Esophagus (tissue), 2 donors: Measurements from ENCODE around the gene SENP8. TPM values are rescaled to one million over a fixed set of nuclear protein-coding genes. Genes with fewer than 3 reads are reported as not detected.

ENCODE experiments used
- H3K27ac ChIP-seq, 2 donors: one replicate each; pipeline ENCODE4 v1.5.1; 2013; ENCODE audit warnings: low read depth in 2 of 2, mild to moderate bottlenecking in 2 of 2, inconsistent platforms in 1 of 2, low read length in 1 of 2, moderate library complexity in 1 of 2
- H3K27me3 ChIP-seq, 2 donors: one replicate each; pipeline ENCODE4 v1.6.1; 2013; ENCODE audit warnings: low read length in 2 of 2, control low read depth in 1 of 2, mild to moderate bottlenecking in 1 of 2; ENCODE audit not compliant: insufficient read depth in 2 of 2, control insufficient read depth in 1 of 2
- H3K36me3 ChIP-seq, 2 donors: one replicate each; pipeline ENCODE4 v1.6.1; 2013; ENCODE audit warnings: low read length in 1 of 2; ENCODE audit not compliant: control insufficient read depth in 2 of 2, insufficient read depth in 2 of 2
- H3K4me1 ChIP-seq, 2 donors: one replicate each; pipeline ENCODE4 v1.6.1; 2013; ENCODE audit warnings: low read length in 1 of 2; ENCODE audit not compliant: control insufficient read depth in 2 of 2, insufficient read depth in 2 of 2
- H3K4me3 ChIP-seq, 2 donors: one replicate each; pipeline ENCODE4 v1.5.1; 2013; ENCODE audit warnings: low read length in 2 of 2, mild to moderate bottlenecking in 2 of 2, low read depth in 1 of 2, moderate library complexity in 1 of 2
- H3K9me3 ChIP-seq, 2 donors: one replicate each; pipeline ENCODE4 v1.6.1; 2013; ENCODE audit warnings: mild to moderate bottlenecking in 2 of 2, low read depth in 1 of 2, low read length in 1 of 2, moderate library complexity in 1 of 2; ENCODE audit not compliant: control insufficient read depth in 2 of 2, insufficient read depth in 1 of 2
- WGBS, 2 donors: extraction: QIAGEN DNeasy Blood & Tissue Kit; methylation state at CpG; one replicate each; pipeline ENCODE4 v1.1.7; 2013; 5-methylcytosine and 5-hydroxymethylcytosine counted together
- polyA plus RNA-seq, 2 donors: library from polyadenylated mRNA; stranded (reverse); fragments of 200-250 nt; gene quantifications; one replicate each; pipeline ENCODE4 v1.2.3, GENCODE V29; 2013
- donor health status: healthy with polysubstance abuse.
- donor health status: Bipolar disorder and iron deficiency.

Gene SENP8
- polyA plus RNA-seq, 2 donors, result 0.86 to 1.3 TPM

GRCh38 chr15:72131922-72132321, 13.7 kb downstream of the SENP8 start:
- Histone ChIP-seq H3K9me3 (no peaks in the 10 kb centered on the region), H3K4me3 (no peak overlapping the region), H3K27ac (no peak overlapping the region), H3K36me3 (no peaks in the 10 kb centered on the region), H3K4me1 (no peaks in the 10 kb centered on the region), H3K27me3 (no peaks in the 10 kb centered on the region)
- WGBS, 2 donors, result 70 to 76% methylated on average over 3 of the region's 3 CpGs

- no peaks in the 10 kb centered on the region for H3K36me3 ChIP-seq
- H3K4me1 ChIP-seq, result no peaks in the 10 kb centered on the region
- H3K27me3 ChIP-seq, result no peaks in the 10 kb centered on the region
- WGBS, 2 donors, result 90 to 96% methylated on average over 1 of the region's 1 CpG
- H3K27ac ChIP-seq, result no peak overlapping the region
- H3K4me3 ChIP-seq, result no peak overlapping the region
- H3K9me3 ChIP-seq, result no peaks in the 10 kb centered on the region
Observed at GRCh38 chr15:72133211-72133610, 15.0 kb downstream of the SENP8 start.

- Histone ChIP-seq H3K4me1 (no peaks in the 10 kb centered on the region), H3K27ac (no peak overlapping the region), H3K27me3 (no peaks in the 10 kb centered on the region), H3K36me3 (no peaks in the 10 kb centered on the region), H3K4me3 (no peak overlapping the region), H3K9me3 (no peaks in the 10 kb centered on the region)
- WGBS, 2 donors, result 29 to 33% methylated on average over 2 of the region's 2 CpGs
Observed at GRCh38 chr15:72135719-72136118, 17.5 kb downstream of the SENP8 start.

- no peaks in the 10 kb centered on the region for H3K9me3 ChIP-seq
- H3K27ac ChIP-seq, result no peak overlapping the region
- no peaks in the 10 kb centered on the region for H3K36me3 ChIP-seq
- H3K4me1 ChIP-seq, result no peaks in the 10 kb centered on the region
- H3K4me3 ChIP-seq, result no peak overlapping the region
- no peaks in the 10 kb centered on the region for H3K27me3 ChIP-seq
- WGBS, 2 donors, result 66 to 69% methylated on average over 4 of the region's 4 CpGs
Observed at GRCh38 chr15:72136170-72137051, 18.2 kb downstream of the SENP8 start.

- no peaks in the 10 kb centered on the region for H3K36me3 ChIP-seq
- H3K4me1 ChIP-seq, result no peaks in the 10 kb centered on the region
- no peaks in the 10 kb centered on the region for H3K9me3 ChIP-seq
- no peak overlapping the region for H3K4me3 ChIP-seq
- no peaks in the 10 kb centered on the region for H3K27me3 ChIP-seq
- H3K27ac ChIP-seq, result no peak overlapping the region
- WGBS, 2 donors, result 96 to 97% methylated on average over 4 of the region's 4 CpGs
Observed at GRCh38 chr15:72139667-72140066, 21.5 kb downstream of the SENP8 start.

- no peaks in the 10 kb centered on the region for H3K27me3 ChIP-seq
Observed at GRCh38 chr15:72140088-72140487, 21.9 kb downstream of the SENP8 start.

GRCh38 chr15:72141171-72142084, 23.2 kb downstream of the SENP8 start:
- no peaks in the 10 kb centered on the region for H3K9me3 ChIP-seq
- no peaks in the 10 kb centered on the region for H3K36me3 ChIP-seq
- H3K4me3 ChIP-seq, result no peak overlapping the region
- H3K27ac ChIP-seq, result no peak overlapping the region
- H3K27me3 ChIP-seq, result no peaks in the 10 kb centered on the region
- WGBS, 2 donors, result 49 to 57% methylated on average over 4 of the region's 4 CpGs
- no peaks in the 10 kb centered on the region for H3K4me1 ChIP-seq

More at GRCh38 chr15:72140088-72140487, 21.9 kb downstream of the SENP8 start:
- Histone ChIP-seq H3K4me3 (no peak overlapping the region), H3K4me1 (no peaks in the 10 kb centered on the region), H3K9me3 (no peaks in the 10 kb centered on the region), H3K27ac (no peak overlapping the region), H3K36me3 (no peaks in the 10 kb centered on the region)
- WGBS, 2 donors, result 87 to 93% methylated on average over 3 of the region's 3 CpGs

GRCh38 chr15:72146221-72146620, 28.0 kb downstream of the SENP8 start:
- Histone ChIP-seq H3K4me1 (no peaks in the 10 kb centered on the region), H3K27me3 (no peaks in the 10 kb centered on the region), H3K9me3 (no peaks in the 10 kb centered on the region), H3K27ac (no peak overlapping the region), H3K4me3 (no peak overlapping the region), H3K36me3 (no peaks in the 10 kb centered on the region)
- WGBS, 2 donors, result 83 to 86% methylated on average over 3 of the region's 3 CpGs

GRCh38 chr15:72146934-72147333, 28.7 kb downstream of the SENP8 start:
- Histone ChIP-seq H3K27me3 (no peaks in the 10 kb centered on the region), H3K4me3 (no peak overlapping the region), H3K27ac (no peak overlapping the region), H3K36me3 (no peaks in the 10 kb centered on the region), H3K4me1 (no peaks in the 10 kb centered on the region), H3K9me3 (no peaks in the 10 kb centered on the region)
